Endothelial cell of umbilical vein (primary cell): Measurements from ENCODE around the gene LOXL4. TPM values are rescaled to one million over a fixed set of nuclear protein-coding genes. Genes with fewer than 3 reads are reported as not detected.

Experiments
- BruUV-seq: library from RNA; stranded (reverse); fragments of 400-500 nt; replicated peaks from 2 replicates; lab custom pipeline; 2021; lab: Mats Ljungman, UMichigan
- CTCF ChIA-PET: fragments of 300-600, 350-600 bp; sonication (Branson Sonifier 250); formaldehyde crosslinking; loops from one replicate; lab custom pipeline; 2021; ENCODE audit warnings: antibody characterized with exemption, inconsistent platforms; lab: Charles Lee
- POLR2A ChIA-PET: fragments of 300-600, 350-600 bp; sonication (Branson Sonifier 250); formaldehyde crosslinking; loops from one replicate; lab custom pipeline; 2021; ENCODE audit warnings: antibody characterized with exemption, inconsistent platforms; lab: Charles Lee
- DNase-seq: peaks from one replicate; pipeline ENCODE4 v3.0.0-alpha.2; 2011; ENCODE audit warnings: low read depth, low spot score
- FAIRE-seq: peaks from 2 replicates; lab custom pipeline; 2011; peaks lifted over from hg19 to GRCh38; lab: Jason Lieb, UNC
- H2AFZ ChIP-seq: 2 replicates; pipeline ENCODE4 v1.6.0; 2012; ENCODE audit warnings: low read depth, low read length, control low read depth, inconsistent platforms
- H3K27ac ChIP-seq: 2 replicates; pipeline ENCODE4 v1.5.1; 2011; ENCODE audit warnings: low read depth, mild to moderate bottlenecking, control low read depth, low read length, moderate library complexity; ENCODE audit not compliant: insufficient read depth
- H3K27me3 ChIP-seq, 2 experiments: 2 replicates each; pipeline versions ENCODE4 v1.6.0 to v1.6.1; 2011; ENCODE audit warnings: low read length in 2 of 2, mixed read lengths in 1 of 2; ENCODE audit not compliant: control insufficient read depth in 2 of 2, insufficient read depth in 2 of 2
- H3K36me3 ChIP-seq, 2 experiments: 2 replicates in 1 of 2; 3 replicates in 1 of 2; pipeline ENCODE4 v1.5.1; 2011; ENCODE audit warnings: low read length in 2 of 2, mild to moderate bottlenecking in 1 of 2, moderate library complexity in 1 of 2; ENCODE audit not compliant: control insufficient read depth in 2 of 2, insufficient read depth in 2 of 2; ENCODE audit errors: extremely low read depth in 1 of 2
- H3K4me1 ChIP-seq: 3 replicates; pipeline ENCODE4 v1.5.1; 2011; ENCODE audit warnings: mild to moderate bottlenecking, low read length; ENCODE audit not compliant: control insufficient read depth, insufficient read depth; ENCODE audit errors: extremely low read depth
- H3K4me2 ChIP-seq: 2 replicates; pipeline ENCODE4 v1.6.1; 2011; ENCODE audit warnings: low read length, control low read depth, mixed read lengths; ENCODE audit not compliant: insufficient read depth
- H3K4me3 ChIP-seq, 3 experiments: fragments of 200-600 bp in 1 of 3; sonication (generic), shearing (Covaris generic) in 1 of 3; replicated peaks in 1 of 3; 2 replicates each; pipeline ENCODE4 v1.5.1; 2011 to 2016; ENCODE audit warnings: control low read depth in 3 of 3, low read length in 3 of 3, mild to moderate bottlenecking in 2 of 3, inconsistent platforms in 1 of 3, low read depth in 1 of 3, moderate library complexity in 1 of 3; ENCODE audit not compliant: insufficient read depth in 1 of 3
- H3K79me2 ChIP-seq: 2 replicates; pipeline ENCODE4 v1.6.0; 2012; ENCODE audit warnings: low read length, inconsistent platforms; ENCODE audit not compliant: control insufficient read depth, insufficient read depth
- H3K9ac ChIP-seq: replicated peaks from 2 replicates; pipeline ENCODE3; 2011; ENCODE audit warnings: low read length, control low read depth; ENCODE audit not compliant: insufficient read depth; ENCODE audit errors: extremely low read depth
- H3K9me1 ChIP-seq: replicated peaks from 3 replicates; pipeline ENCODE4 v1.6.0; 2011; ENCODE audit warnings: mild to moderate bottlenecking, low read length; ENCODE audit not compliant: control insufficient read depth, insufficient read depth; ENCODE audit errors: extremely low read depth
- H3K9me3 ChIP-seq: replicated peaks from 2 replicates; pipeline ENCODE4 v1.5.1; 2012; ENCODE audit warnings: low read length, inconsistent platforms; ENCODE audit not compliant: control insufficient read depth, insufficient read depth
- H4K20me1 ChIP-seq: replicated peaks from 2 replicates; pipeline ENCODE3; 2011; ENCODE audit warnings: mild to moderate bottlenecking, low read length; ENCODE audit not compliant: control insufficient read depth, insufficient read depth; ENCODE audit errors: extremely low read depth
- CTCF ChIP-seq, 2 donors: IDR thresholded peaks; 1 replicate in 1 of 2; 2 replicates in 1 of 2; pipeline ENCODE4 v1.5.1; 2011; ENCODE audit warnings: low read length in 2 of 2, mild to moderate bottlenecking in 2 of 2, moderate library complexity in 2 of 2, control low read depth in 1 of 2, inconsistent platforms in 1 of 2, low read depth in 1 of 2; ENCODE audit not compliant: insufficient read depth in 1 of 2; ENCODE audit errors: extremely low read depth in 1 of 2
- EZH2 ChIP-seq: IDR thresholded peaks from 2 replicates; pipeline ENCODE4 v1.6.1; 2012; ENCODE audit warnings: borderline replicate concordance, low read depth, mild to moderate bottlenecking, moderate library complexity, low read length, inconsistent platforms; ENCODE audit not compliant: severe bottlenecking
- FOS ChIP-seq: IDR thresholded peaks from 2 replicates; pipeline ENCODE4 v1.6.1; 2011; ENCODE audit warnings: mild to moderate bottlenecking, low read length, moderate library complexity, borderline replicate concordance; ENCODE audit not compliant: insufficient read depth
- GATA2 ChIP-seq: IDR thresholded peaks from 2 replicates; pipeline ENCODE4 v1.7.0; 2011; ENCODE audit warnings: low read depth, mild to moderate bottlenecking, moderate library complexity, mixed read lengths, low read length; ENCODE audit not compliant: insufficient read length, insufficient read depth
- JUN ChIP-seq: IDR thresholded peaks from 2 replicates; pipeline ENCODE4 v1.6.1; 2011; ENCODE audit warnings: borderline replicate concordance, low read depth; ENCODE audit not compliant: insufficient read length, insufficient read depth
- MAX ChIP-seq: IDR thresholded peaks from 2 replicates; pipeline ENCODE4 v1.6.1; 2011; ENCODE audit not compliant: insufficient read depth, insufficient read length
- MYC ChIP-seq: IDR thresholded peaks from one replicate; pipeline ENCODE4 v1.6.1; 2011; ENCODE audit warnings: mild to moderate bottlenecking, low read depth, low read length
- POLR2A ChIP-seq: IDR thresholded peaks from 2 replicates; pipeline ENCODE4 v1.6.1; 2012; ENCODE audit warnings: low read depth, mild to moderate bottlenecking, control low read depth, low read length
- POLR2AphosphoS5 ChIP-seq: IDR thresholded peaks from 2 replicates; pipeline ENCODE4 v1.6.1; 2012; ENCODE audit warnings: low read depth, mild to moderate bottlenecking, control low read depth, low read length, moderate library complexity; ENCODE audit not compliant: insufficient read depth
- dilution Hi-C: fragments of 300-500 bp; cut with MboI; formaldehyde crosslinking; loops from one replicate; pipeline ENCODE4 v1.15.0; 2019; ENCODE audit warnings: low sequenced_read_pairs; ENCODE audit not compliant: extremely low pct_ligation_motif_present
- intact Hi-C: fragments of 100-400 bp; cut with micrococcal nuclease; formaldehyde crosslinking; loops from one replicate; pipeline ENCODE4 v1.10.0; 2022
- polyA plus RNA-seq, 4 experiments: library from polyadenylated mRNA; depleted of rRNA in 3 of 4; stranded (reverse) in 3 of 4; unstranded in 1 of 4; fragments of >200 nt; gene quantifications; 2 replicates each; pipeline versions ENCODE4 v1.2.1 to v1.2.3, GENCODE V29; 2011 to 2012; ENCODE audit warnings: missing spikeins in 1 of 4
- total RNA-seq: library from RNA; stranded (reverse); gene quantifications from 2 replicates; pipeline ENCODE4 v1.2.3, GENCODE V29; 2021

LOXL4 gene
- total and polyA plus RNA-seq, 2 donors (not counting 3 experiments of a cell fraction or from before 2014, with no cell fraction given) = 1.4 to 1.9 TPM

GRCh38 chr10:98308669-98309365 is 40.8 kb upstream of the LOXL4 start:
- Histone ChIP-seq H3K4me3 (no peak overlapping the region), H3K4me2 (no peak overlapping the region), H3K9me1 (no peaks in the 10 kb centered on the region), H4K20me1 (no peaks in the 10 kb centered on the region), H3K4me1 (no peaks in the 10 kb centered on the region), H2AFZ (peak overlapping the region; percentile 0), H3K9me3 (no peaks in the 10 kb centered on the region), H3K27ac (no peak overlapping the region), H3K27me3 (peaks cover 8% of the 10 kb centered on the region in 2 experiments), H3K9ac (no peak overlapping the region), H3K36me3 (no peaks in the 10 kb centered on the region), H3K79me2 (no peaks in the 10 kb centered on the region)
- dilution Hi-C loops = no loop called here
- intact Hi-C loops = loop anchor here (1.0 kb wide), 4 partner anchors 47 to 395 kb away; no protein-coding TSS in a partner anchor
- POLR2A ChIA-PET = no interaction called here
- BruUV-seq = no TSS peak
- CTCF ChIA-PET = interaction anchor here (0.6 to 7.3 kb wide), 41 partner anchors 9 to 968 kb away, joined by 3 to 264 read pairs (median 5); partner anchors contain the start of genes LOXL4 and PYROXD2
- FAIRE-seq (no peak), DNase-seq (no peak)
- TF ChIP-seq MYC (no peak), FOS (no peak), CTCF (IDR thresholded peaks at IDR 0.05; ENCODE audit: extremely low read depth in 1 of 2, insufficient read depth in 1 of 2, low read depth in 1 of 2, low read length in 2 of 2) (no peak), MAX (no peak), JUN (no peak), POLR2AphosphoS5 (no peak), POLR2A (no peak), EZH2 (no peak), GATA2 (no peak)
